ENCODE data around the gene CAMK2B.

Gene CAMK2B

GRCh38 chr7:44324204-44324480, 1.3 kb downstream of the CAMK2B start:
- Histone ChIP-seq H3K4me3 (ENCODE audit: insufficient read depth, low read depth, low read length, poor library complexity, severe bottlenecking) (no peak overlapping the region), H3K9me3 (ENCODE audit: control insufficient read depth, low read length) (no peaks in the 10 kb centered on the region), H3K27me3 (replicated peaks; ENCODE audit: control insufficient read depth, insufficient read depth, low read length, poor library complexity, severe bottlenecking) (peaks cover 20% of the 10 kb centered on the region), H3K4me1 (ENCODE audit: control insufficient read depth, insufficient read depth, low read length, poor library complexity, severe bottlenecking) (no peaks in the 10 kb centered on the region), H3K36me3 (ENCODE audit: control insufficient read depth, insufficient read depth, low read length) (no peaks in the 10 kb centered on the region), H3K27ac (ENCODE audit: insufficient read depth, low read length, poor library complexity, severe bottlenecking) (no peak overlapping the region)
- no peak for DNase-seq

- no peak overlapping the region for H3K27ac ChIP-seq (ENCODE audit: insufficient read depth, low read length, poor library complexity, severe bottlenecking)
- H3K4me3 ChIP-seq (ENCODE audit: insufficient read depth, low read depth, low read length, poor library complexity, severe bottlenecking): no peak overlapping the region
- DNase-seq: no peak
These were observed 1.8 kb downstream of the CAMK2B start for GRCh38 chr7:44323381-44324203.

GRCh38 chr7:44322631-44323363, 2.6 kb downstream of the CAMK2B start:
- Histone ChIP-seq H3K36me3 (ENCODE audit: control insufficient read depth, insufficient read depth, low read length) (no peaks in the 10 kb centered on the region), H3K4me1 (ENCODE audit: control insufficient read depth, insufficient read depth, low read length, poor library complexity, severe bottlenecking) (no peaks in the 10 kb centered on the region), H3K4me3 (ENCODE audit: insufficient read depth, low read depth, low read length, poor library complexity, severe bottlenecking) (no peak overlapping the region), H3K27me3 (replicated peaks; ENCODE audit: control insufficient read depth, insufficient read depth, low read length, poor library complexity, severe bottlenecking) (peaks cover 20% of the 10 kb centered on the region), H3K27ac (ENCODE audit: insufficient read depth, low read length, poor library complexity, severe bottlenecking) (no peak overlapping the region), H3K9me3 (ENCODE audit: control insufficient read depth, low read length) (no peaks in the 10 kb centered on the region)
- DNase-seq: no peak

More at GRCh38 chr7:44323381-44324203, 1.8 kb downstream of the CAMK2B start:
- Histone ChIP-seq H3K27me3 (replicated peaks; ENCODE audit: control insufficient read depth, insufficient read depth, low read length, poor library complexity, severe bottlenecking) (peaks cover 20% of the 10 kb centered on the region), H3K9me3 (ENCODE audit: control insufficient read depth, low read length) (no peaks in the 10 kb centered on the region), H3K4me1 (ENCODE audit: control insufficient read depth, insufficient read depth, low read length, poor library complexity, severe bottlenecking) (no peaks in the 10 kb centered on the region), H3K36me3 (ENCODE audit: control insufficient read depth, insufficient read depth, low read length) (no peaks in the 10 kb centered on the region)

GRCh38 chr7:44321796-44322195, 3.6 kb downstream of the CAMK2B start:
- Histone ChIP-seq H3K4me1 (ENCODE audit: control insufficient read depth, insufficient read depth, low read length, poor library complexity, severe bottlenecking) (no peaks in the 10 kb centered on the region), H3K36me3 (ENCODE audit: control insufficient read depth, insufficient read depth, low read length) (no peaks in the 10 kb centered on the region), H3K9me3 (ENCODE audit: control insufficient read depth, low read length) (no peaks in the 10 kb centered on the region), H3K27ac (ENCODE audit: insufficient read depth, low read length, poor library complexity, severe bottlenecking) (no peak overlapping the region), H3K4me3 (ENCODE audit: insufficient read depth, low read depth, low read length, poor library complexity, severe bottlenecking) (no peak overlapping the region), H3K27me3 (replicated peaks; ENCODE audit: control insufficient read depth, insufficient read depth, low read length, poor library complexity, severe bottlenecking) (peaks cover 20% of the 10 kb centered on the region)
- no peak for DNase-seq

- DNase-seq: no peak
- no peaks in the 10 kb centered on the region for H3K4me1 ChIP-seq (ENCODE audit: control insufficient read depth, insufficient read depth, low read length, poor library complexity, severe bottlenecking)
- no peak overlapping the region for H3K4me3 ChIP-seq (ENCODE audit: insufficient read depth, low read depth, low read length, poor library complexity, severe bottlenecking)
- no peak overlapping the region for H3K27ac ChIP-seq (ENCODE audit: insufficient read depth, low read length, poor library complexity, severe bottlenecking)
- H3K27me3 ChIP-seq (replicated peaks; ENCODE audit: control insufficient read depth, insufficient read depth, low read length, poor library complexity, severe bottlenecking): peaks cover 11% of the 10 kb centered on the region
- H3K36me3 ChIP-seq (ENCODE audit: control insufficient read depth, insufficient read depth, low read length): no peaks in the 10 kb centered on the region
- no peaks in the 10 kb centered on the region for H3K9me3 ChIP-seq (ENCODE audit: control insufficient read depth, low read length)
These were observed 4.5 kb downstream of the CAMK2B start for GRCh38 chr7:44320794-44321371.

GRCh38 chr7:44320141-44320540, 5.3 kb downstream of the CAMK2B start:
- no peak for DNase-seq
- no peak overlapping the region for H3K27ac ChIP-seq (ENCODE audit: insufficient read depth, low read length, poor library complexity, severe bottlenecking)
- no peak overlapping the region for H3K4me3 ChIP-seq (ENCODE audit: insufficient read depth, low read depth, low read length, poor library complexity, severe bottlenecking)
- H3K9me3 ChIP-seq (ENCODE audit: control insufficient read depth, low read length): no peaks in the 10 kb centered on the region
- H3K27me3 ChIP-seq (replicated peaks; ENCODE audit: control insufficient read depth, insufficient read depth, low read length, poor library complexity, severe bottlenecking): peaks cover 9% of the 10 kb centered on the region
- H3K4me1 ChIP-seq (ENCODE audit: control insufficient read depth, insufficient read depth, low read length, poor library complexity, severe bottlenecking): no peaks in the 10 kb centered on the region
- no peaks in the 10 kb centered on the region for H3K36me3 ChIP-seq (ENCODE audit: control insufficient read depth, insufficient read depth, low read length)

GRCh38 chr7:44318332-44318731, 7.1 kb downstream of the CAMK2B start:
- no peaks in the 10 kb centered on the region for H3K9me3 ChIP-seq (ENCODE audit: control insufficient read depth, low read length)
- no peaks in the 10 kb centered on the region for H3K4me1 ChIP-seq (ENCODE audit: control insufficient read depth, insufficient read depth, low read length, poor library complexity, severe bottlenecking)
- no peak overlapping the region for H3K27ac ChIP-seq (ENCODE audit: insufficient read depth, low read length, poor library complexity, severe bottlenecking)
- DNase-seq: no peak
- no peaks in the 10 kb centered on the region for H3K36me3 ChIP-seq (ENCODE audit: control insufficient read depth, insufficient read depth, low read length)
- H3K27me3 ChIP-seq (replicated peaks; ENCODE audit: control insufficient read depth, insufficient read depth, low read length, poor library complexity, severe bottlenecking): no peaks in the 10 kb centered on the region
- no peak overlapping the region for H3K4me3 ChIP-seq (ENCODE audit: insufficient read depth, low read depth, low read length, poor library complexity, severe bottlenecking)

GRCh38 chr7:44315301-44315903, 10.0 kb downstream of the CAMK2B start:
- Histone ChIP-seq H3K9me3 (ENCODE audit: control insufficient read depth, low read length) (no peaks in the 10 kb centered on the region), H3K27me3 (replicated peaks; ENCODE audit: control insufficient read depth, insufficient read depth, low read length, poor library complexity, severe bottlenecking) (peaks cover 3% of the 10 kb centered on the region), H3K36me3 (ENCODE audit: control insufficient read depth, insufficient read depth, low read length) (no peaks in the 10 kb centered on the region), H3K4me1 (ENCODE audit: control insufficient read depth, insufficient read depth, low read length, poor library complexity, severe bottlenecking) (no peaks in the 10 kb centered on the region), H3K4me3 (ENCODE audit: insufficient read depth, low read depth, low read length, poor library complexity, severe bottlenecking) (no peak overlapping the region), H3K27ac (ENCODE audit: insufficient read depth, low read length, poor library complexity, severe bottlenecking) (no peak overlapping the region)
- no peak for DNase-seq

- Histone ChIP-seq H3K27me3 (replicated peaks; ENCODE audit: control insufficient read depth, insufficient read depth, low read length, poor library complexity, severe bottlenecking) (peaks cover 4% of the 10 kb centered on the region), H3K27ac (ENCODE audit: insufficient read depth, low read length, poor library complexity, severe bottlenecking) (no peak overlapping the region), H3K4me3 (ENCODE audit: insufficient read depth, low read depth, low read length, poor library complexity, severe bottlenecking) (no peak overlapping the region), H3K4me1 (ENCODE audit: control insufficient read depth, insufficient read depth, low read length, poor library complexity, severe bottlenecking) (no peaks in the 10 kb centered on the region), H3K9me3 (ENCODE audit: control insufficient read depth, low read length) (no peaks in the 10 kb centered on the region), H3K36me3 (ENCODE audit: control insufficient read depth, insufficient read depth, low read length) (no peaks in the 10 kb centered on the region)
- DNase-seq: no peak
These were observed 11.8 kb downstream of the CAMK2B start for GRCh38 chr7:44313621-44314031.

- no peaks in the 10 kb centered on the region for H3K4me1 ChIP-seq (ENCODE audit: control insufficient read depth, insufficient read depth, low read length, poor library complexity, severe bottlenecking)
- no peaks in the 10 kb centered on the region for H3K9me3 ChIP-seq (ENCODE audit: control insufficient read depth, low read length)
- DNase-seq: no peak
- no peaks in the 10 kb centered on the region for H3K36me3 ChIP-seq (ENCODE audit: control insufficient read depth, insufficient read depth, low read length)
- no peak overlapping the region for H3K4me3 ChIP-seq (ENCODE audit: insufficient read depth, low read depth, low read length, poor library complexity, severe bottlenecking)
- H3K27ac ChIP-seq (ENCODE audit: insufficient read depth, low read length, poor library complexity, severe bottlenecking): no peak overlapping the region
- peaks cover 4% of the 10 kb centered on the region for H3K27me3 ChIP-seq (replicated peaks; ENCODE audit: control insufficient read depth, insufficient read depth, low read length, poor library complexity, severe bottlenecking)
These were observed 12.4 kb downstream of the CAMK2B start for GRCh38 chr7:44313016-44313415.

Data from effector memory CD4-positive, alpha-beta T cell (primary cell).